ENCODE measurements around the gene NNAT. TPM values are rescaled to one million over a fixed set of nuclear protein-coding genes. Genes with fewer than 3 reads are reported as not detected.

Gene NNAT
- total RNA-seq, 1 donor = not detected

DNA sequence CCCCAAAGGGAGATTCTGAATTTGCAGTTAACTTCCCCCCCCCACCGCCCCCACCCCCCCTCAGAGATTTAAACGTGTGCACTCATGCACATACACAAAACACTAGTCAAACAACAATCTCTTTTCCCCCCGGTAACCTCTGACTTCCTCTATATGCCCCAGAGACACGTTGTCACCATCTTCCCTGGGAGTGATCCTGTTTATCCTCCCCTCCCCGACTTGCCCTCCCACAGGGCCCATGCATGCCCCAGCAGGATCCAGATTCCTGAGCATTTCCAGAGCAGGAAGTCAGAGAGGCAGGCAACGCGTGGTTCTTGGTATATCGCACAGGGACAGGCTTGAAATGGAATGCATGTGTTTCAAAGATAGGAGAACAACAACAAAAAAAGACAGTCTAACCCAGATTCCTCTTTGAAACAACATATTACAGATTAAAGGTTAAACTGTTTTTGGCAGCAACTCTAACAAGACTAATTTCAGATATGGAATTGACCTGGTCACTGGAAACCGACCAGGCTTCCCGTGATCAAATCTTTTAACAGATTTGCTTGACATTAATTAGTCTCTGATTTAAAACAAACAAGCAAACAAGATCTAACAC lies 5.3 kb downstream of the NNAT start:
- no peaks in the 10 kb centered on the region for H3K27me3 ChIP-seq (ENCODE audit: insufficient read depth, low read length)
- H3K9me3 ChIP-seq (ENCODE audit: low read depth, low read length) = no peaks in the 10 kb centered on the region
- peaks cover 45% of the 10 kb centered on the region for H3K4me1 ChIP-seq (ENCODE audit: insufficient read depth, low read length)
- H3K4me3 ChIP-seq (ENCODE audit: low read length) = peak overlapping the region; percentile 98

DNA sequence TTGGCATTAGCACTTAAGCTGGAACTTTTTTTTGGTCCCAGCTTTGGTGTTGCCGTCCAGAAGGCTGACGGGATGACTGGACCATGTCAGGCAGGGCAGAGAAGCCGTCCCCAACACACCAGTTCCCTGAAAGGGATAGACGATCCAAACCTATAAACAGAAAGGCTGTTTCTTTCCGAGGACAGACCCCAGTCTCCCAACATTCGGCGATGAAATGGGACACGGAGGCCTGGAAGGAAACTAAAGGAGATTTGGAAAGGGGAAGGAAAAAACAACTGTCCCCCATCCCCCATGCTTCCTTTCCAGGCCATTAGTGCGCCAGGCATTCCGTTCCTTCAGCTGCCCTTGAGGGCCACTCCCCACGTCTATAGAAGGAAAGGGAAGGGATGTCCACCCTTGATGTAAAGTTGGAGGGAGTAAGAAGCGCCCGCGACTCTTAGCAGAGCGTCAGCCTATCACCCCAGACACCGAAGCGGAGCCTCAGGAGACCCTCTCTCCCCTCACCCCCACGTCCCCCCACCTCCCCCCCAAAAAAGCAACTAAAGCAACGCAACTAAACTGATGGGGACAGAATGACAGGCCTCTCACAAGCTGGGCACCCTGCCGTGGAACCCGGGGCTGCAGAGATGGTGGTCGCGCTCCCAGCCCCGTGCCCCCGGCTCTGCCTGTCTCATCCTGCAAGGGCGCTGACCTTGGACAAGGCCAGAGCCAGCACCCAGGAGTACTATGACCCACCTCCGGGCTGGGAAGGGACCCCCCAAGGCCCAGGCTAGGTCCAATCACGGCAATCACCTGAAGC lies 6.0 kb downstream of the NNAT start:
- Histone ChIP-seq H3K4me1 (ENCODE audit: insufficient read depth, low read length) (peaks cover 39% of the 10 kb centered on the region), H3K27me3 (ENCODE audit: insufficient read depth, low read length) (no peaks in the 10 kb centered on the region), H3K4me3 (ENCODE audit: low read length) (peak overlapping the region; percentile 98), H3K9me3 (ENCODE audit: low read depth, low read length) (no peaks in the 10 kb centered on the region)

DNA sequence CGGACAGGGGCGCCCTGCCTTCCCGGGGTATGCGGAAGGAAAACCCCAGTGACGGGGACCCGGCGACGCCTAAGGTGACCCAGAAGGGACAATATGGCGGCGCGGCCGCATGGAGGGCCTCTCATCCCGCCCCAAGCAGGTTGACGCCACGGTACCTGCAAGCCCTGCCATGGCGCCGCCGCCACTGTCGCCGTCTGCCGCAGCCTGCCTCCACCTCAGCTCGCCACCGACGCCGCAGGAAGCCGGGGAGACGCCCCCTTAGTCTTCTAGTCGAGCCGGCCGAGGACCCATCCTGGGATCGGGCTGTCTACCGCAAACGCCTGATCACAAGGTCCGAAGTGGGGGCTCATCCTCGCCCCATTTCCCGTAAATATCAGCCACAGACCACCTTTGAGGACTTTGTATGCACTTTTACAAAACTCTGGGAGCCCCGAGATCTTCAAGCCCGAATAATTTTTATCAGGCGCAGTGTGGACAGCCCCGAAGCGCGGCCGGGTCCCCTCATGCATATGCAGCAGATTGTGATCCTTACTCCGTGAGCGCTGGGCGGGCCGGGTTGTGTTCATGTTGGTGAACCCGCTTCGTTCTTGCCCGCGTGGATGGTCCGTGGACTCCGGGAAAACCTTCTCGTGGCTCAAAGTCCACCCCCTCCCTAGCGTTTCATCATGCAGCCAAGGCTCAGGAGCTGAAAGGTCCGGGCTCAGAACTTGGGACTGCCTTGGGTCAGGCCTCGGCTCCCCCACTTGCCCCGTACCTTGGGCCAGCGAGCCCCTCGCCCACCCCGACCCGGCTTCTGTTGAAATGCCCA lies 6.8 kb downstream of the NNAT start, which contains the start of gene BLCAP:
Gene BLCAP, minus strand, starts transcription at position 239 of the 808 bp plus-strand sequence. CDS start 8,702 bp downstream, outside the sequence.
- no peaks in the 10 kb centered on the region for H3K27me3 ChIP-seq (ENCODE audit: insufficient read depth, low read length)
- no peaks in the 10 kb centered on the region for H3K9me3 ChIP-seq (ENCODE audit: low read depth, low read length)
- H3K4me3 ChIP-seq (ENCODE audit: low read length) = peak within 1 kb of the TSS; percentile 98
- peaks cover 38% of the 10 kb centered on the region for H3K4me1 ChIP-seq (ENCODE audit: insufficient read depth, low read length)

DNA sequence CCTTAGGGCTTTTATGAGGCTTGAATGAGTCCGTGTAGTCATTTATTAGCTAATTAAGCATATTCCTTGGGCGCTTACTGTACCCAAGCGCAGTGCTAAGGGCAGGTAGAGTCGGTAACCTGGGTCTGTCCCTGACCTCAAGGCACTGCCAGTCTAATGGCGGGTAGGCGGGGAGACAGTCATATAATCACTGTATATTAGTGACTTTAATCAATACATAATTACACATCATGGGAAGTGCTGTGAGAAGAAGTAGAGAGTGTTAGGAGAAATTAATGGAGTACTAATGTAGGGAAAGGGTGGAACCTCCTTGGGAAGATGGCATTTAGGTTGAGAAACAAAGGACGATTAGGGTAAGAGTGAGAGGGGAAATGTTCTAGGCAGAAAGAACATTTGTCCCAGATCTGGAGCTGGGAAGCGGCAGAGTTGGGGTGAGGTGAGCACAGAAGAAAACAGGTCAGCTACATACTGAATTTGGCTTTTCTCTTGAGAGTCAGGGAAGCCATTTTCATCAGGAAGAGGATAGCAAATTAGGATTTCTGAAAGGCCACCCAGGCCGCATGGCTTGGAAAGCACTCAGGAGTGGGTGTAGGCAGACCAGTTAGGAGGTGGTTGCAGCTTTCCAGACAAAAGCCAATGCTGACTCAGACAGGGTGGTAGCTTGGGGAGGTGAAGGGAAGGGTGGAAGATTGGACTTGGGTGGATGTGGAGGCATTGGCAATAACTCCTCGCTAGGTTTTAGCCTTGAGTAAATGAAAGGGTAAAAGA lies 7.6 kb downstream of the NNAT start:
- no peaks in the 10 kb centered on the region for H3K9me3 ChIP-seq (ENCODE audit: low read depth, low read length)
- H3K4me3 ChIP-seq (ENCODE audit: low read length) = peak overlapping the region; percentile 98
- peaks cover 35% of the 10 kb centered on the region for H3K4me1 ChIP-seq (ENCODE audit: insufficient read depth, low read length)
- H3K27me3 ChIP-seq (ENCODE audit: insufficient read depth, low read length) = no peaks in the 10 kb centered on the region

DNA sequence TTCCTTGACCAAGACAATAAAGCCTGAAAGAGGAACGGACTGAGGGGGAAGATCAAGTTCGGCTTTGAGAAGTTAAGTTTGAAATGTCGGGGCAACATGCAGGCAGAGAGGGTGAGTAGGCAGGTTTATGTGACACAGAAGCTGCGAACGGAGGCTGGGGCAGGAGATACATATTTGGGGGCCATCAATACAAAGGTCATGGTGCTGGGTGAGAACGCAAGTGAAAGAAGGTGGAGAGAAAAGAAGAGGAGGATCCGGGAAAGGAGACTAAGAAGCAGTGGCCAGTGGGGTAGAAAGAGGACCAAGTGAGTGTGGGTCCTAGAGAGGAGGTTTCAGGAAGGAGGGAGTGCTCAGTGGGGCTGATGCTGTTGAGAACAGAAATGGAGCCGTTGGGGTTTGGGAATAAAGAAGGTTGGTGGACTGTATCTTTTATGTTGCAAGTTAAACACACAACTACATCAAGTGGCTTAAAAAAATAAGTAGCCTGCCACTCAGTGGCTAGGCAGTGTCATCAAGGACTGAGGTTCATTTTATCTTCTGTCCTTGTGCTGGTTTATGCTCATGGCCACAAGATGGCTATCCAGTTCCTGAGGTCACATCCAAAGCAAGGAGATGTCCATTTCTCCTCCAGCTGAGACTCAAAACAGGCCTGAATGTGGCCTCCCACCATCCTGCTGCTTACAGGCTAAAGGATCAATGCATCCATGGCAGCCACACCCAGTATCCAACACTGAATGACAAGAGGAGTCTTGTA lies 8.3 kb downstream of the NNAT start:
- Histone ChIP-seq H3K4me3 (ENCODE audit: low read length) (no peak overlapping the region), H3K27me3 (ENCODE audit: insufficient read depth, low read length) (no peaks in the 10 kb centered on the region), H3K4me1 (ENCODE audit: insufficient read depth, low read length) (peaks cover 35% of the 10 kb centered on the region), H3K9me3 (ENCODE audit: low read depth, low read length) (no peaks in the 10 kb centered on the region)

DNA sequence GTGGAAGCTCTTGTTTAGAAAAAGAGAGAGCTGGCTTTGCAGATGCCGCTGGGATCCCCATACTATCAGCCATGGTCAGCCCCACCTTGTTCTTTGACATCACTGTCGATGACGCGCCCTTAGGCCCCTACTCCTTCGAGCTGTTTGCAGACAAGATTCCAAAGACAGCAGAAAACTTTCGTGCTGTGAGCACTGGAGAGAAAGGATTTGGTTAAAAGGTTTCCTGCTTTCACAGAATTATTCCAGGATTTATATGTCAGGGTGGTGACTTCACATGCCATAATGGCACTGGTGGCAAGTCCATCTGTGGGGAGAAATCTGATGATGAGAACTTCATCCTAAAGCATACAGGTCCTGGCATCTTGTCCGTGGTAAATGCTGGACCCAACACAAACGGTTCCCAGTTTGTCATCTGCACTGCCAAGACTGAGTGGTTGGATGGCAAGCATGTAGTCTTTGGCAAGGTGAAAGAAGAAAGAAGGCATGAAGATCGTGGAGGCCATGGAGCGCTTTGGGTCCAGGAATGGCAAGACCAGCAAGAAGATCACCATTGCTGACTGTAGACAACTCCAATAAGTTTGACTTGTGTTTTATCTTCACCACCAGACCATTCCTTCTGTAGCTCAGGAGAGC lies 9.0 kb downstream of the NNAT start:
- Histone ChIP-seq H3K27me3 (ENCODE audit: insufficient read depth, low read length) (no peaks in the 10 kb centered on the region), H3K4me1 (ENCODE audit: insufficient read depth, low read length) (peaks cover 33% of the 10 kb centered on the region), H3K4me3 (ENCODE audit: low read length) (no peak overlapping the region), H3K9me3 (ENCODE audit: low read depth, low read length) (no peaks in the 10 kb centered on the region)

DNA sequence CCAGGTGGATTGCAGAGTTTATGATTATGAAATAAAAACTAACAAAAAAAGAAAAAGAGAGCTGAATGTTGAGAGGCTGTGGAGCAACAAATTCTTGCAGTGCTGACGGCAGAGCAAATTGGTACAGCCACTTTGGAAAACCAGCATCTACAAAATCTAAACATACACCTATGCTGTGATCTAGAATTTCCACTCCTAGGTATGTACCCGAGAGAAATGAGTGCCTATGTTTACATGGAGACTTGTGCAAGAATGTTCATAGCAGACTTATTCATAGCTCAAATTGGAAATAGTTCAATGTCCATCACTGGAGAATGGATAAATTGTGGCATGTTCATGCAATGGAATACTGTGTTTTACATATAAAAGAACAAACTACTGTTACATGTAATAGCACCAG lies 9.6 kb downstream of the NNAT start:
- Histone ChIP-seq H3K9me3 (ENCODE audit: low read depth, low read length) (no peaks in the 10 kb centered on the region), H3K27me3 (ENCODE audit: insufficient read depth, low read length) (no peaks in the 10 kb centered on the region), H3K4me1 (ENCODE audit: insufficient read depth, low read length) (peaks cover 26% of the 10 kb centered on the region), H3K4me3 (ENCODE audit: low read length) (no peak overlapping the region)

DNA sequence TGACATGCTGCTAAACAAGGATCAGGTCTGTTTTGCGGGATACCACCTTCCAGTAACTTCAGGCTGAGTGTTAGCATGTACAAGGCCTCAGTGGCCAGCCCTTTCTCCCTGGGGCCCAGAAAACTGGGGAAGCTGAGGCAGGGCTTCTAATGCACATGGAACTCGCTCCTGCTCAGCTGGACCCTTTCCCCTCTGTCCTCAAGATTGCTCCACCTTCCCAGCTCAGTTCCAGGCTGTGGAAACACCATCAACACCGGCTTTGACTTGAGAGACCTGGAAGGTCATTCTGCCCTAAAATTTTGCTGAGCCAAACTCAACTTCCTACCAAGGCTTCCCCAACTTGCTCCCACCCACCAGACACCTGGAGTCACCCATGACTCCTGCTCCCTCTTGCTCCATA lies 10.8 kb downstream of the NNAT start:
- no peaks in the 10 kb centered on the region for H3K9me3 ChIP-seq (ENCODE audit: low read depth, low read length)
- H3K4me1 ChIP-seq (ENCODE audit: insufficient read depth, low read length) = peaks cover 15% of the 10 kb centered on the region
- no peak overlapping the region for H3K4me3 ChIP-seq (ENCODE audit: low read length)

DNA sequence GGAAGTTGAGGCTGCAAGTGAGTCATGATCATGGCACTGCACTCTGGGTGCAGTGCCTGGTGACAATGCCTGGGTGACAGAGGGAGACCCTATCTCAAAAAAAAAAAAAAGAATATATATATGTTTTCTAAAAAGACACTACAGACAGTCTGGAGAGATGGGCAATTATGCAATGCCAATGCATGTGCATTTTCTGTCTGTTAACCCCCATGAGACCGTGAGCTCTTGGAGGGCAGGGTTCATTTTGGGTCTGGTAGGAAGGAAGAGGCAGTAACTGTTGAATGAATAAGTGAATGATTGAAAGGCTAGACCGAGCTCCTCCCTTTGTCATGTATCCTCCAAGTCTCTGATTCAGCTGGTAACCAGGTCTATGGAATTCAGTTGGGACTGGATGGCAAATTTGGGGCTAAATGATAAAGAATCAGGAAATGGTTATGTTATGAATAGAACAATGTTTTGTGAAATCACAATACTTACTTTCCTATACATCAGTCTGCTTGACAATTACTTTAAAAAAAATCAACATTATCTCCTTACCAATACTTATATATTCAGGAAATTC lies 12.2 kb downstream of the NNAT start:
- Histone ChIP-seq H3K4me3 (ENCODE audit: low read length) (no peak overlapping the region), H3K9me3 (ENCODE audit: low read depth, low read length) (no peaks in the 10 kb centered on the region), H3K4me1 (ENCODE audit: insufficient read depth, low read length) (peaks cover 11% of the 10 kb centered on the region), H3K27me3 (ENCODE audit: insufficient read depth, low read length) (no peaks in the 10 kb centered on the region)

More for the DNA sequence above, 10.8 kb downstream of the NNAT start:
- H3K27me3 ChIP-seq (ENCODE audit: insufficient read depth, low read length) = no peaks in the 10 kb centered on the region

DNA sequence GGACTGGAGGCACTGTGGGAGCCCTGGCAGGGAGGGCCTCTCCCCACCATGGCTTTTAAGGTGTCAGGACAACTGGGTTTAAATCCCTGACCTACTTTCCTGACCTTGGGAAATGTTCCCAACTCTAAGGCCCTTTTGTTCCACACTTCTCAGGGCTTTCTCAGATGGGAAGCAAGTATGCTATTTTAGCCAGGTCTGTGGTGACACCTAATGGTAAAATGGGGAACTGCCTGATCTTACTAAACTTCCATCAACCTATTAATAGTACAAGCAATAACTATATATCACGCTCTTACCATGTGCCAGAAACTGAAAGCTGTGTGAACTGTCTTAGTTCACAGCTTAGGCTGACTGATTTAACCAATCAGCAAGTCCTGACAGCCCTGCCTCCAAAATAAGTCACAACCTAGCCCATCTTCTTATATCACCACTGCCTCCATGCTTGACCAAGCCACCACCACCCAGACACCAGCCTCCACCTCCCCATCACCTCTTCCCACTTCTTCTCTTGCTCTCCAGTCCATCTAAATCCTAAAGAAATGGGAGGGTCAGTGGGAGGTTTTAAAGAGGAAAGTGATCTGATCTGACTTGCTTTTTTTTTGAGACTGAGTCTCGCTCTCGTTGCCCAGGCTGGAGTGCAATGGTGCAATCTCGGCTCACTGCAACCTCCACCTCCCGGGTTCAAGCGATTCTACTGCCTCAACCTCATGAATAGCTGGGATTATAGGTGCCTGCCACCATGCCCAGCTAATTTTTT lies 13.5 kb downstream of the NNAT start:
- Histone ChIP-seq H3K4me3 (ENCODE audit: low read length) (no peak overlapping the region), H3K27me3 (ENCODE audit: insufficient read depth, low read length) (no peaks in the 10 kb centered on the region), H3K9me3 (ENCODE audit: low read depth, low read length) (no peaks in the 10 kb centered on the region), H3K4me1 (ENCODE audit: insufficient read depth, low read length) (peaks cover 3% of the 10 kb centered on the region)

DNA sequence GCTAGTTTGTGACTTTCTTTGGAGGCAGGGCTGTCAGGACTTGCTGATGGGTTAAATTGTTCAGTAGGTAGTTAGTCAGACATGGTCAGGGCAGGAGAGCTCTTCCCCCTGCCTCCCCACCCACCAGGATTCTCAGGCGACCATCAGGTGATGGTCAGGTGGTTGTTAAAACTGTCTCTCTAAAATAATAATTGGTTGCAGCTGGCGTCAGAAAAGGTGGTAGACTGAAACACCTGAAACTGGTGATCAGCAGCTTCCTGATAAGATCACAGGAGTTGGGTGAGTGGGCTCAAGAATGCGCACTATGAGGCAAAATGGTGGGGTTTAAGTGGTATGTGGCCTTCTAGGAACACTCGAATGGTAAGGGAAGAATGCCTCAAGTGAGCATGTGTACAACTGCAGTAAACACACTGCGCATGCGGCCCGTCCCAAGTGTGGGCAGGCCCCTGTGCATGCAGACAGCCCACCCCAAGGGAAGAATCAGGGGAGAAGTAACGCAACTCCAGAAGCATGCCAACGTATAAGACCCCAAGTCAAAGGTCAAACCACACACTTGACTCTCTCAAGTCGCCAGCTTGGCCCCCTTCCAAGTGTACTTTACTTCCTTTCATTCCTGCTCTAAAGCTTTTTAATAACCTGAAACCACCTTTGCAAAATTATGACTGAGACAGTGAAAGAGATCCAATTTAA lies 14.5 kb downstream of the NNAT start:
- Histone ChIP-seq H3K27me3 (ENCODE audit: insufficient read depth, low read length) (no peaks in the 10 kb centered on the region), H3K4me3 (ENCODE audit: low read length) (no peak overlapping the region), H3K4me1 (ENCODE audit: insufficient read depth, low read length) (peaks cover 3% of the 10 kb centered on the region), H3K9me3 (ENCODE audit: low read depth, low read length) (no peaks in the 10 kb centered on the region)

DNA sequence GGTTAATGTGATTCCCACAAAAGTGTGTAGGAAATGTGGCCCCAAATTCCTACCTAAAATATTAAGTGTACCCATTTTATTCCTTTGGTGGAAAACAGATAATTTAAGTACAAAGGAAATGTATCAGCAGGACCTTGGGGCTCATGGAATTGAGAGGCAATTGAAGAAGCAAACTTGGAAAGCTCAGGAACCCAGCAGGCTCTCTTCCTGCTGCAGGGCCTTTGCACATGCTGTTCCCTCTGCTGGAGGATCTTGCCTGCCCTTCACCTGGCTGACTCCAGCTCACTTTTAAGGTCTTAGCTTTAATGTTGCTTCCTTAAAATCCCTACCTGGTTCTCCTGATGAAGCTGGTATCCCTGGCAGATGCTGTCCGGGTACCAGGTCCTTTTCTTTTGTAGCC lies 16.5 kb downstream of the NNAT start:
- H3K4me3 ChIP-seq (ENCODE audit: low read length) = no peak overlapping the region
- peaks cover 3% of the 10 kb centered on the region for H3K4me1 ChIP-seq (ENCODE audit: insufficient read depth, low read length)
- no peaks in the 10 kb centered on the region for H3K27me3 ChIP-seq (ENCODE audit: insufficient read depth, low read length)
- no peaks in the 10 kb centered on the region for H3K9me3 ChIP-seq (ENCODE audit: low read depth, low read length)
